Measurements from ENCODE around the gene ZNF683.

The ZNF683 gene

GRCh38 chr1:26353210-26353859 lies 19.2 kb downstream of the ZNF683 start:
- TF ChIP-seq, protein P1, sequence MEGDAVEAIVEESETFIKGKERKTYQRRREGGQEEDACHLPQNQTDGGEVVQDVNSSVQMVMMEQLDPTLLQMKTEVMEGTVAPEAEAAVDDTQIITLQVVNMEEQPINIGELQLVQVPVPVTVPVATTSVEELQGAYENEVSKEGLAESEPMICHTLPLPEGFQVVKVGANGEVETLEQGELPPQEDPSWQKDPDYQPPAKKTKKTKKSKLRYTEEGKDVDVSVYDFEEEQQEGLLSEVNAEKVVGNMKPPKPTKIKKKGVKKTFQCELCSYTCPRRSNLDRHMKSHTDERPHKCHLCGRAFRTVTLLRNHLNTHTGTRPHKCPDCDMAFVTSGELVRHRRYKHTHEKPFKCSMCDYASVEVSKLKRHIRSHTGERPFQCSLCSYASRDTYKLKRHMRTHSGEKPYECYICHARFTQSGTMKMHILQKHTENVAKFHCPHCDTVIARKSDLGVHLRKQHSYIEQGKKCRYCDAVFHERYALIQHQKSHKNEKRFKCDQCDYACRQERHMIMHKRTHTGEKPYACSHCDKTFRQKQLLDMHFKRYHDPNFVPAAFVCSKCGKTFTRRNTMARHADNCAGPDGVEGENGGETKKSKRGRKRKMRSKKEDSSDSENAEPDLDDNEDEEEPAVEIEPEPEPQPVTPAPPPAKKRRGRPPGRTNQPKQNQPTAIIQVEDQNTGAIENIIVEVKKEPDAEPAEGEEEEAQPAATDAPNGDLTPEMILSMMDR (IDR thresholded peaks at IDR 0.05; ENCODE audit: insufficient read depth, low read length, missing control alignments) = no peak
- ChIA-PET CTCF (interaction anchor here (4.9 kb wide), 1 partner anchor 12 kb away, joined by 77 read pairs; no protein-coding TSS in a partner anchor), POLR2A (no interaction called here)
- no peak for DNase-seq (ENCODE audit: low read depth, low spot score)
- no peak overlapping the region for H3K4me3 ChIP-seq (ENCODE audit: low read depth, low read length)

GRCh38 chr1:26352338-26352679 lies 20.2 kb downstream of the ZNF683 start:
- H3K4me3 ChIP-seq (ENCODE audit: low read depth, low read length) = no peak overlapping the region
- CTCF ChIA-PET = interaction anchor here (0.8 to 4.9 kb wide), 3 partner anchors 13 to 120 kb away, joined by 3 to 77 read pairs (median 3); no protein-coding TSS in a partner anchor
- POLR2A ChIA-PET = no interaction called here
- no peak for DNase-seq (ENCODE audit: low read depth, low spot score)
- TF ChIP-seq, protein P1 (IDR thresholded peaks at IDR 0.05; ENCODE audit: insufficient read depth, low read length, missing control alignments) = no peak

DNA sequence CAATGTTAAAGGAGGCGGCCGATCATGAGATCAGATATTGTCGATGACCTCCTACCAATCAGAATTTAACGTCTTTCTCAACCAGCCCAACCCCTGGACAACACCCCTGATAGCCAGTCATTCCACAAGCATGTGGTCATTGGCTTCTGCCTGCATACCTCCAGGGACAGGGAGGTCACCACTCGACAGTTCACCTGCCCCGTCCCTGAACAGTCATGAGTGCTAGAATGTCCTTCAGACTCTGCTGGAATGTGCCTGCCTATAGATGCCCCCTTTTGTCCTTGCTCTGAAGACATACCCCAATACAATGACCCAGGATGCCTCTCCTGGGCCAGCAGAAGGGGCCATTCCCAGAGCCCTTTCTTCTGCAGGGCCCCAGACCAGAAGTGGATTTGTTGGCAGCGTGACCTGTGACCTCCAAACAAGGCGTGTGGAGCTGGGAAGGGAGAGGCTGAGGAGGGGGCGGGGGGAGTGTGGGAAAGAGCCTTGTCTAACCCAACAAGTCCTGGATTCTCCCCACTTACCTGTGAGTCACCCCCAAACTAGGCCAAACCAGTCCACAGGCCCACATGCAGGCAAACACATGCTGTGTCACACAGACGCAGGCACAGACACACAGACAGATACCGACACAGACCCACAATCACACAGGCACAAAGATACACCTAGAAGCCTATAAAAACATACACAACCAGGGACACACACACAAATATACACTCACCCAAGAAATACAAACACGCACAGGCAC lies 20.8 kb downstream of the ZNF683 start:
- ChIA-PET CTCF (interaction anchor here (0.8 to 6.7 kb wide), 5 partner anchors 11 to 182 kb away, joined by 3 to 78 read pairs (median 3); partner anchors contain the start of gene ZNF593), POLR2A (no interaction called here)
- TF ChIP-seq, protein P1 (IDR thresholded peaks at IDR 0.05; ENCODE audit: insufficient read depth, low read length, missing control alignments) = no peak
- DNase-seq (ENCODE audit: low read depth, low spot score) = peak; percentile 9
- no peak overlapping the region for H3K4me3 ChIP-seq (ENCODE audit: low read depth, low read length)

GRCh38 chr1:26350701-26351589 lies 21.6 kb downstream of the ZNF683 start:
- no peak for DNase-seq (ENCODE audit: low read depth, low spot score)
- CTCF ChIA-PET = interaction anchor here (0.9 to 6.7 kb wide), 4 partner anchors 11 to 181 kb away, joined by 3 to 78 read pairs (median 4); partner anchors contain the start of genes CEP85 and ZNF593
- TF ChIP-seq, protein P1 (IDR thresholded peaks at IDR 0.05; ENCODE audit: insufficient read depth, low read length, missing control alignments) = no peak
- POLR2A ChIA-PET = no interaction called here
- no peak overlapping the region for H3K4me3 ChIP-seq (ENCODE audit: low read depth, low read length)

DNA sequence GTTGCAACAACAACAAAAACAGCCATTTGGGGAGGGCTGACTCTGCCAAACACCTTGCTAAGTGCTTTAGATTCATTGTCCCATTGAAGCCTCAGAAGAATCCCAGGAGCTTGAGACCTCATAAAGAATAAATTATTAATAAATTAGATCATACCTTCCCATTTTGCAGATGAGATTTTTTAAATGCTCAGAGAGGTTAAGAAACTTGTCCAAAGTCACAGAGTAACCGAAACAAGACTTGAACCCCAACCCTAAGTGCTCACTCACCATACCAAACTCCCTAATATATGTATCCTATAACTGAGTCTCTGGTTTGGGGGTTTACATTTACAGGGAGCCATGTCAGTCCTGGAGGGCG lies 22.2 kb downstream of the ZNF683 start:
- no peak overlapping the region for H3K4me3 ChIP-seq (ENCODE audit: low read depth, low read length)
- ChIA-PET POLR2A (no interaction called here), CTCF (interaction anchor here (1.3 to 6.7 kb wide), 3 partner anchors 12 to 116 kb away, joined by 4 to 78 read pairs (median 5); partner anchors contain the start of gene CEP85)
- TF ChIP-seq, protein P1 (IDR thresholded peaks at IDR 0.05; ENCODE audit: insufficient read depth, low read length, missing control alignments) = no peak
- no peak for DNase-seq (ENCODE audit: low read depth, low spot score)

All from AG04449 (cell line).